Spleen (tissue), 11 donors: Measurements from ENCODE around the gene TPCN2. TPM values are rescaled to one million over a fixed set of nuclear protein-coding genes. Genes with fewer than 3 reads are reported as not detected.

Experiments used
- DNase-seq: peaks from one replicate; pipeline ENCODE4 v3.0.0-alpha.2; 2020
- H3K27ac ChIP-seq, 8 donors: fragments of 200-600 bp; sonication (generic) in 7 of 8; 1 replicate in 4 of 8; 2 replicates in 4 of 8; pipeline versions ENCODE4 v1.5.0 to v1.8.0; 2016 to 2021; ENCODE audit warnings: inconsistent platforms in 4 of 8, mild to moderate bottlenecking in 4 of 8, moderate library complexity in 1 of 8
- H3K27me3 ChIP-seq, 7 donors: fragments of 200-600 bp; sonication (generic) in 6 of 7; replicated peaks in 1 of 7; 1 replicate in 4 of 7; 2 replicates in 3 of 7; pipeline versions ENCODE4 v1.5.0 to v1.8.0; 2016 to 2021; ENCODE audit warnings: inconsistent platforms in 3 of 7, mild to moderate bottlenecking in 1 of 7
- H3K36me3 ChIP-seq, 6 donors: fragments of 200-600 bp; sonication (generic) in 5 of 6; 1 replicate in 4 of 6; 2 replicates in 2 of 6; pipeline versions ENCODE4 v1.5.0 to v1.8.0; 2016 to 2021; ENCODE audit warnings: inconsistent platforms in 2 of 6
- H3K4me1 ChIP-seq, 6 donors: fragments of 200-600 bp; sonication (generic) in 5 of 6; 1 replicate in 3 of 6; 2 replicates in 3 of 6; pipeline versions ENCODE4 v1.5.0 to v1.8.0; 2016 to 2021; ENCODE audit warnings: inconsistent platforms in 3 of 6
- H3K4me3 ChIP-seq, 8 donors: fragments of 200-600 bp; sonication (generic) in 7 of 8; 1 replicate in 4 of 8; 2 replicates in 4 of 8; pipeline versions ENCODE4 v1.5.0 to v1.8.0; 2016 to 2021; ENCODE audit warnings: inconsistent platforms in 4 of 8, mild to moderate bottlenecking in 4 of 8, moderate library complexity in 2 of 8
- H3K9me3 ChIP-seq, 8 donors: fragments of 200-600 bp; sonication (generic) in 7 of 8; 1 replicate in 4 of 8; 2 replicates in 4 of 8; pipeline versions ENCODE4 v1.5.0 to v1.8.0; 2016 to 2021; ENCODE audit warnings: inconsistent platforms in 4 of 8
- POLR2A ChIP-seq, 3 donors: fragments of 450-650 bp; IDR thresholded peaks; one replicate each; pipeline ENCODE4 v1.5.1; 2017; ENCODE audit warnings: antibody characterized with exemption in 3 of 3, mild to moderate bottlenecking in 1 of 3
- POLR2AphosphoS5 ChIP-seq, 3 donors: sonication (generic); formaldehyde crosslinking; IDR thresholded peaks; one replicate each; pipeline ENCODE4 v1.5.1; 2017; ENCODE audit warnings: antibody characterized with exemption in 3 of 3
- WGBS, 5 donors: extraction: QIAGEN DNeasy Blood & Tissue Kit in 3 of 5; methylation state at CpG; one replicate each; pipeline versions ENCODE4 v1.1.5 to v1.1.7; 2013 to 2018; 5-methylcytosine and 5-hydroxymethylcytosine counted together
- intact Hi-C: fragments of 100-400 bp; cut with DNase I; formaldehyde crosslinking; loops from one replicate; pipeline ENCODE4 v1.15.0; 2023; ENCODE audit warnings: low total_unique reads
- polyA plus RNA-seq, 3 donors: library from polyadenylated mRNA; stranded (reverse); fragments of 200-250 nt; gene quantifications; one replicate each; pipeline ENCODE4 v1.2.1, GENCODE V29; 2013
- total RNA-seq, 7 donors: library from RNA; depleted of rRNA in 3 of 7; stranded (reverse); fragments of >200 nt in 3 of 7; fragmentation: NEBNext Ultra II Directional in 4 of 7; extraction: Animal tissue kit (Norgen Biotek cat#: 25700) in 4 of 7; gene quantifications; one replicate each; pipeline versions ENCODE4 v1.1.0 to v1.2.1, GENCODE V29; 2016 to 2021
- TF ChIP-seq, protein P1 (sequence below), 11 experiments: fragments of 200-600 bp in 7 of 11; fragments of 450-650 bp in 4 of 11; sonication (generic) in 4 of 11; IDR thresholded peaks in 8 of 11; conservative IDR thresholded peaks in 3 of 11; 1 replicate in 7 of 11; 2 replicates in 4 of 11; pipeline versions ENCODE4 v1.4.0 to v1.8.0; 2016 to 2021; ENCODE audit warnings: antibody characterized with exemption in 11 of 11, inconsistent platforms in 4 of 11, mild to moderate bottlenecking in 1 of 11
- donor health status: healthy with polysubstance abuse.
- donor health status: DM: no; HTN: no; CAD: no; lungs with moderate emphysema.
- donor health status: DM: no; HTN: no; CAD: no.
- donor health status: Bipolar disorder and iron deficiency.
- donor health status: healthy.
- donor health status: DM: no; HTN: no; CAD: no.
- donor health status: DM: yes; HTN: yes; CAD: no.

TPCN2 gene
- total and polyA plus RNA-seq, 10 donors, result 3.6 to 30.4 (median 24.1) TPM

DNA sequence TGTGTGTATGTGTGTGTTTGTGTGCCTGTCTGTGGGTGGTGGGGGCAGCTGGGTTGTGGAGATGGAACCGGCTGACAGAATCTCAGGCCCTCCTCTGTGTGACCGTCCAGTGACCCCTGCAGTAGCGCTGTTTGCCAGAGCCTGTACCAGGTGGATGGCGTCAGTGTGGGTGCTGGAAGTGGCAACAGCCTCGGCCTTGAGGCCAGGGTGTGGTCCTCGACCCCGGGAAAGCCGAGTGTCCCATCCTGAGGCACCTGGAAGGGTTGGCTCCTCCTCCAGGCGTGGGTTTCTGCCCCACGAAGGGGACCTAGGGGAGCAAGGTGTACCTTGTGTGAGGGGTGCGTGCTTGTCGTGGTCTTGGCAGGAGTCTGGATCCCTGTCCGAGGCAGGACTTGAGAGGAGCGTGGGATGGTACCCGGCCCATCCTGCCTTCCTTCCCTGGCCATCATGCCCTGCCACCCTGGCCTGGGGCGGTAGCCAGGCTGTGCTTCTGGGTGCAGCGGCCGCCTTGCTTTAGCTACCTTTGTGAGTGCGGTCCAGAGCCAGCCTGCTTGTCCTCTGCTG, 16.5 kb downstream of the TPCN2 start:
- 82 to 89% (median 83%) methylated on average over 8 to 19 of the region's 19 CpGs for WGBS, 5 donors
- no peaks in the 10 kb centered on the region for H3K9me3 ChIP-seq
- H3K4me1 ChIP-seq, result peaks cover 0 to 17% (median 0%) of the 10 kb centered on the region in 6 donors
- H3K27me3 ChIP-seq, result no peaks in the 10 kb centered on the region
- intact Hi-C loops, result no loop called here
- DNase-seq, result no peak
- TF ChIP-seq, protein P1, sequence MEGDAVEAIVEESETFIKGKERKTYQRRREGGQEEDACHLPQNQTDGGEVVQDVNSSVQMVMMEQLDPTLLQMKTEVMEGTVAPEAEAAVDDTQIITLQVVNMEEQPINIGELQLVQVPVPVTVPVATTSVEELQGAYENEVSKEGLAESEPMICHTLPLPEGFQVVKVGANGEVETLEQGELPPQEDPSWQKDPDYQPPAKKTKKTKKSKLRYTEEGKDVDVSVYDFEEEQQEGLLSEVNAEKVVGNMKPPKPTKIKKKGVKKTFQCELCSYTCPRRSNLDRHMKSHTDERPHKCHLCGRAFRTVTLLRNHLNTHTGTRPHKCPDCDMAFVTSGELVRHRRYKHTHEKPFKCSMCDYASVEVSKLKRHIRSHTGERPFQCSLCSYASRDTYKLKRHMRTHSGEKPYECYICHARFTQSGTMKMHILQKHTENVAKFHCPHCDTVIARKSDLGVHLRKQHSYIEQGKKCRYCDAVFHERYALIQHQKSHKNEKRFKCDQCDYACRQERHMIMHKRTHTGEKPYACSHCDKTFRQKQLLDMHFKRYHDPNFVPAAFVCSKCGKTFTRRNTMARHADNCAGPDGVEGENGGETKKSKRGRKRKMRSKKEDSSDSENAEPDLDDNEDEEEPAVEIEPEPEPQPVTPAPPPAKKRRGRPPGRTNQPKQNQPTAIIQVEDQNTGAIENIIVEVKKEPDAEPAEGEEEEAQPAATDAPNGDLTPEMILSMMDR (IDR thresholded peaks at IDR 0.05 in 8 of 11, conservative IDR thresholded peaks at IDR 0.05 in 3 of 11), result no peak
- no peak for TF ChIP-seq POLR2AphosphoS5 (IDR thresholded peaks at IDR 0.05)
- TF ChIP-seq POLR2A (IDR thresholded peaks at IDR 0.05), result no peak
- no peak overlapping the region for H3K4me3 ChIP-seq
- H3K36me3 ChIP-seq, result peaks cover 0 to 84% (median 21%) of the 10 kb centered on the region in 6 donors
- no peak overlapping the region for H3K27ac ChIP-seq

DNA sequence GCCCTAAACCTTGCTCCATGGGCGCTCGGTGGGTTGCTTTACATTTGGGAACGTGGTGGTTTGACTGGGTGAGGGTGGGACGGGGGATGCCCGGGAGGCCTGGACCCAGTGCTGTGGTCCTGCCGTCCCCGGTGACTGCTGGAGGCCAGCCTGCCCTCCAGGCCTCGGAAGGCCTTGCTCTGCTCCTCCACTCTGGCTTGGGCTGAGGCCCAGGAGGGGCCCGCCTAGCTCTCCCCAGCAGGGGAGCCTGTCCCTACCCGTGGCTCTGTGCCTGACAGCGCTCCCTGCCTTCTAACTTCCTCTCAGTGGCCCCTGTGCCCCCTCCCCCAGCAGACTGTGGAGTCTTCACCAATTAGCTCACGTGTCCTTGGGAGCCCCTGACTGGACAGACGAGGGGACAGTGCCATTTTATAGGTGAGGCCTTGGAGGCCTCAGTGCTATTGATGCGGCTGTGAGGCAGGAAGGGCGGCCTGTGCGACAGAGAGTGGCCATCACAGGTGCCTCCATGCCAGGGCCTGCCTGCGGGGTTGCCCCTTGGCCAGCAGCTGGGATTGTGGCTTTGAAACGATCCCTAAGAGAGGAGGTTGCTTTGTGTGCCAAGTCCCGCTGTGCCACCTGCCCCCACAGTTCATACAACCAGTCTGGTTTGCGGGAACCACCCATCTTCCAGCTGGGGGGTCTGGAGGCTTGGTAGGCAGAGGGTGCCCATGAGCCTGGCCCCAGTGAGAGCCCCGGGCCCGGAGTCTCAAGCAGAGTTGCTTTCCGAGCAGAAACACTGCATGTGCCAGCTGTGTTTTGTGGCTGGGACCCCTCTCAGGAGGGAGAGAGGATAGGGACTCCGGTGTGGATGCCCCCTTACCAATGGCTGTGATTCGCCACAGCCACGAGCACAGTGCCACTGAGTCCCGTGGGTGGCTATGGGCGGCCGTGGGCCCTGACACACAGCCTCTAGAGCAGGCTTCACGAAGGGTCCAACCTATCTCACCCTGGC, 17.7 kb downstream of the TPCN2 start:
- intact Hi-C loops, result no loop called here
- H3K27me3 ChIP-seq, result no peaks in the 10 kb centered on the region
- no peaks in the 10 kb centered on the region for H3K9me3 ChIP-seq
- TF ChIP-seq, protein P1 (IDR thresholded peaks at IDR 0.05 in 8 of 11, conservative IDR thresholded peaks at IDR 0.05 in 3 of 11), result no peak
- TF ChIP-seq POLR2A (IDR thresholded peaks at IDR 0.05) (no peak), POLR2AphosphoS5 (IDR thresholded peaks at IDR 0.05) (no peak)
- H3K4me1 ChIP-seq, result peaks cover 0 to 17% (median 0%) of the 10 kb centered on the region in 6 donors
- DNase-seq, result no peak
- H3K4me3 ChIP-seq, result no peak overlapping the region
- no peak overlapping the region for H3K27ac ChIP-seq
- WGBS, 5 donors, result 84 to 92% (median 89%) methylated on average over 20 to 30 of the region's 30 CpGs
- H3K36me3 ChIP-seq, result peaks cover 2 to 84% (median 25%) of the 10 kb centered on the region in 6 donors

DNA sequence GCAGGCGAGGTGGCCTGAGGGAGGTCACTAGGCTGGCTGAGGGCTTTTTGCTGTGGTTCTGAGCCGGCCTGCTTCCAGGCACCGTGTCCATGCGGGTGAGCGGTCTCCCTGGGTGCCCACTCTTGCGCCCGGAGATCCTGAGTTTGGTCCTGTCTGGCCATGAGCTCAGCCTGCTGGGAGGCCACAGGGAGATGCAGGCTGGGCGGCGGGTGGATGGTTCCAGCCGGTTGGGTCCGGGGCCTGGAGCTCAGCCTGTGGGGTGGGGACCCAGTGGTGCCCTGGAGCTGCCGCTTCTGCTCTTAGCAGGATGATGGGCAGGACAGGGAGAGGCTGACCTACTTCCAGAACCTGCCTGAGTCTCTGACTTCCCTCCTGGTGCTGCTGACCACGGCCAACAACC, 18.5 kb downstream of the TPCN2 start:
- Histone ChIP-seq H3K9me3 (no peaks in the 10 kb centered on the region), H3K27me3 (no peaks in the 10 kb centered on the region), H3K4me3 (no peak overlapping the region), H3K27ac (no peak overlapping the region), H3K36me3 (peaks cover 4 to 84% (median 30%) of the 10 kb centered on the region in 6 donors), H3K4me1 (peaks cover 0 to 17% (median 0%) of the 10 kb centered on the region in 6 donors)
- no peak for DNase-seq
- WGBS, 5 donors, result 93 to 97% (median 95%) methylated on average over 5 to 13 of the region's 13 CpGs
- TF ChIP-seq POLR2AphosphoS5 (IDR thresholded peaks at IDR 0.05) (no peak), POLR2A (IDR thresholded peaks at IDR 0.05) (no peak)
- TF ChIP-seq, protein P1 (IDR thresholded peaks at IDR 0.05 in 8 of 11, conservative IDR thresholded peaks at IDR 0.05 in 3 of 11), result no peak
- intact Hi-C loops, result no loop called here
